Keratinocyte (primary cell): ENCODE data around the gene NTF4. TPM values are rescaled to one million over a fixed set of nuclear protein-coding genes. Genes with fewer than 3 reads are reported as not detected.

ENCODE experiments used
- DNase-seq: peaks from one replicate; pipeline ENCODE4 v3.0.0-alpha.2; 2011; ENCODE audit warnings: low read depth, missing footprints, low spot score
- FAIRE-seq: peaks from 2 replicates; lab custom pipeline; 2011; peaks lifted over from hg19 to GRCh38; lab: Jason Lieb, UNC
- H2AFZ ChIP-seq: 2 replicates; pipeline ENCODE4 v1.6.0; 2012; ENCODE audit warnings: low read length, control low read depth, inconsistent platforms; ENCODE audit not compliant: control insufficient read depth
- H3K27ac ChIP-seq: 2 replicates; pipeline ENCODE4 v1.5.1; 2011; ENCODE audit warnings: low read length; ENCODE audit not compliant: control insufficient read depth, insufficient read depth
- H3K27me3 ChIP-seq: 3 replicates; pipeline ENCODE4 v1.6.0; 2011; ENCODE audit warnings: low read length; ENCODE audit not compliant: control insufficient read depth, insufficient read depth; ENCODE audit errors: extremely low read depth
- H3K36me3 ChIP-seq, 2 experiments: 2 replicates in 1 of 2; 3 replicates in 1 of 2; pipeline ENCODE4 v1.5.1; 2011; ENCODE audit warnings: low read length in 2 of 2, mild to moderate bottlenecking in 1 of 2; ENCODE audit not compliant: control insufficient read depth in 2 of 2, insufficient read depth in 2 of 2; ENCODE audit errors: extremely low read depth in 1 of 2
- H3K4me1 ChIP-seq: 3 replicates; pipeline ENCODE4 v1.5.1; 2011; ENCODE audit warnings: low read length; ENCODE audit not compliant: control insufficient read depth, insufficient read depth; ENCODE audit errors: extremely low read depth
- H3K4me2 ChIP-seq: 3 replicates; pipeline ENCODE4 v1.6.0; 2011; ENCODE audit warnings: low read depth, low read length; ENCODE audit not compliant: control insufficient read depth, insufficient read depth; ENCODE audit errors: extremely low read depth
- H3K4me3 ChIP-seq, 3 experiments: fragments of 200-600 bp in 1 of 3; sonication (generic) in 1 of 3; 2 replicates in 2 of 3; 3 replicates in 1 of 3; pipeline ENCODE4 v1.5.1; 2011 to 2016; ENCODE audit warnings: low read length in 3 of 3, mild to moderate bottlenecking in 3 of 3, control low read depth in 2 of 3, inconsistent platforms in 1 of 3, low read depth in 1 of 3, mixed read lengths in 1 of 3, mixed run types in 1 of 3, moderate library complexity in 1 of 3; ENCODE audit not compliant: control insufficient read depth in 2 of 3, insufficient read depth in 2 of 3; ENCODE audit errors: extremely low read depth in 1 of 3
- H3K79me2 ChIP-seq: 2 replicates; pipeline ENCODE4 v1.6.0; 2012; ENCODE audit warnings: low read length; ENCODE audit not compliant: control insufficient read depth, insufficient read depth
- H3K9ac ChIP-seq: 3 replicates; pipeline ENCODE4 v1.6.0; 2011; ENCODE audit warnings: low read length; ENCODE audit not compliant: control insufficient read depth, insufficient read depth; ENCODE audit errors: extremely low read depth
- H3K9me1 ChIP-seq: 3 replicates; pipeline ENCODE4 v1.6.0; 2011; ENCODE audit warnings: low read length; ENCODE audit not compliant: control insufficient read depth, insufficient read depth; ENCODE audit errors: extremely low read depth
- H3K9me3 ChIP-seq: 2 replicates; pipeline ENCODE4 v1.5.1; 2012; ENCODE audit warnings: low read depth, low read length; ENCODE audit not compliant: control insufficient read depth
- H4K20me1 ChIP-seq: 3 replicates; pipeline ENCODE4 v1.6.0; 2011; ENCODE audit warnings: low read length; ENCODE audit not compliant: control insufficient read depth, insufficient read depth; ENCODE audit errors: extremely low read depth
- CTCF ChIP-seq, 3 experiments: IDR thresholded peaks in 1 of 3; conservative IDR thresholded peaks in 1 of 3; optimal IDR thresholded peaks in 1 of 3; 2 replicates in 2 of 3; 3 replicates in 1 of 3; pipeline versions ENCODE3 to v1.5.1; 2011; ENCODE audit warnings: low read length in 3 of 3, mild to moderate bottlenecking in 3 of 3, moderate library complexity in 2 of 3, control low read depth in 1 of 3, inconsistent platforms in 1 of 3; ENCODE audit not compliant: insufficient read depth in 2 of 3; ENCODE audit errors: extremely low read depth in 1 of 3
- EZH2 ChIP-seq: IDR thresholded peaks from one replicate; pipeline ENCODE4 v1.6.1; 2012; ENCODE audit warnings: inconsistent platforms, mild to moderate bottlenecking, low read length, moderate library complexity
- dilution Hi-C: fragments of 300-500 bp; cut with MboI; formaldehyde crosslinking; loops from one replicate; pipeline ENCODE4 v1.7.0; 2020; ENCODE audit warnings: low sequenced_read_pairs; ENCODE audit not compliant: extremely low pct_ligation_motif_present
- polyA plus RNA-seq, 5 experiments: library from polyadenylated mRNA; depleted of rRNA in 3 of 5; stranded (reverse) in 3 of 5; stranded (forward) in 1 of 5; unstranded in 1 of 5; fragments of >200 nt; gene quantifications; 1 replicate in 1 of 5; 2 replicates in 3 of 5; 3 replicates in 1 of 5; pipeline versions ENCODE4 v1.2.1 to v1.2.3, GENCODE V29; 2011 to 2012; ENCODE audit warnings: missing spikeins in 2 of 5, low read depth in 1 of 5, low replicate concordance in 1 of 5

Gene NTF4
- polyA plus RNA-seq, 1 donor (not counting 4 experiments of a cell fraction or from before 2014, with no cell fraction given) = 8.3 TPM

DNA sequence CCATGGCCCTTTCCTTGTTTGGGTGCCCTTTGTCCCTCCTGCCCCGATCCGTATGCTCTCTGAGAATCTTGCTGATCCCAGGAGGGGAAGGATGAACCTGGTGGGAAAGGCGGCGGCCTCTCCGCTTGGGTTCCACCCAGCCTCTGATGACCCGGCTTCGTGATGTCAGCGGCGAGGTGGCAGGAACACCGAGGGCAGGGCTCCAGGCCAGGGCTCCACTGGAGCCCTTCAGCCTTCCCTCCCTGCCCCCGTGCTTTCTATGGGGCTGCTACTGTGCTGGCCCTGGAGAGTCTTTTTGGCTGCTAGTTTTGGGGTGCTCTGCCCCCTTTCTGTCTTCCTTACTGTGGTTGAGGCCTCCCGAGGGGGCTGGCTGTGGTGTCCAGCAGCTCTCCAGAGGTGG lies 37.7 kb upstream of the NTF4 start:
- Histone ChIP-seq H3K36me3 (peaks cover 49 to 51% of the 10 kb centered on the region in 2 experiments), H3K4me2 (no peak overlapping the region), H2AFZ (no peak overlapping the region), H3K9ac (no peak overlapping the region), H3K9me3 (no peaks in the 10 kb centered on the region), H4K20me1 (peaks cover 34% of the 10 kb centered on the region), H3K27ac (no peak overlapping the region), H3K9me1 (no peaks in the 10 kb centered on the region), H3K4me3 (no peak overlapping the region), H3K79me2 (peaks cover 37% of the 10 kb centered on the region), H3K4me1 (peaks cover 2% of the 10 kb centered on the region), H3K27me3 (no peaks in the 10 kb centered on the region)
- dilution Hi-C loops = no loop called here
- DNase-seq (no peak), FAIRE-seq (no peak)
- no peak for TF ChIP-seq CTCF (optimal IDR thresholded peaks at IDR 0.05 in 1 of 3, IDR thresholded peaks at IDR 0.05 in 1 of 3, conservative IDR thresholded peaks at IDR 0.05 in 1 of 3; ENCODE audit: extremely low read depth in 1 of 3, insufficient read depth in 2 of 3, low read length in 3 of 3)
- no peak for TF ChIP-seq EZH2

DNA sequence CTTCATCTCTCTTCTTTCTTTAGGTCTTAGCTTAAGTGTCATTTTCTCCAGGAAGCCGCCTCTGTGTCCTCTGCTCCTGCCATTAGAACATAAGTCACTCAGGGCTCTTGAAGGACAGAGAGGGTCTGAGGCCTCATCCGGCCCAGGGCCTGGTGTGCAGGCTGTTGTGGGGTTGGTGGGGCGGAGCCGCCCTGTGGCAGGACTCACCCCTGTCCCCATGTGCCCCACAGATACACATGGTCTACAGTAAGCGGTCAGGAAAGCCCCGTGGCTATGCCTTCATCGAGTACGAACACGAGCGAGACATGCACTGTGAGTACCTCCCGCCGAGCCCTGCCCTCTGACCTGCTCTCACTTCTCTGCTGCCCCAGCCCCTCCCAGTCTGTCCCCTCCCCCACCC lies 36.5 kb upstream of the NTF4 start:
- dilution Hi-C loops = no loop called here
- no peak for TF ChIP-seq EZH2
- no peak overlapping the region for H2AFZ ChIP-seq
- peaks cover 39 to 47% of the 10 kb centered on the region in 2 experiments for H3K36me3 ChIP-seq
- FAIRE-seq (no peak), DNase-seq (no peak)
- no peaks in the 10 kb centered on the region for H3K9me3 ChIP-seq
- H3K4me2 ChIP-seq = no peak overlapping the region
- H4K20me1 ChIP-seq = peaks cover 23% of the 10 kb centered on the region
- no peaks in the 10 kb centered on the region for H3K9me1 ChIP-seq
- H3K27ac ChIP-seq = no peak overlapping the region
- H3K79me2 ChIP-seq = peaks cover 34% of the 10 kb centered on the region
- H3K9ac ChIP-seq = no peak overlapping the region
- H3K4me1 ChIP-seq = no peaks in the 10 kb centered on the region
- H3K4me3 ChIP-seq = no peak overlapping the region
- H3K27me3 ChIP-seq = no peaks in the 10 kb centered on the region

- Histone ChIP-seq H3K9ac (no peak overlapping the region), H4K20me1 (peaks cover 24% of the 10 kb centered on the region), H3K27ac (no peak overlapping the region), H3K9me3 (no peaks in the 10 kb centered on the region), H3K36me3 (peaks cover 38 to 41% of the 10 kb centered on the region in 2 experiments), H3K79me2 (peaks cover 54% of the 10 kb centered on the region), H3K4me3 (no peak overlapping the region), H3K27me3 (no peaks in the 10 kb centered on the region), H3K4me1 (no peaks in the 10 kb centered on the region), H2AFZ (no peak overlapping the region), H3K9me1 (no peaks in the 10 kb centered on the region), H3K4me2 (no peak overlapping the region)
- no peak for DNase-seq
- dilution Hi-C loops = no loop called here
- FAIRE-seq = no peak
- no peak for TF ChIP-seq CTCF (optimal IDR thresholded peaks at IDR 0.05 in 1 of 3, IDR thresholded peaks at IDR 0.05 in 1 of 3, conservative IDR thresholded peaks at IDR 0.05 in 1 of 3; ENCODE audit: extremely low read depth in 1 of 3, insufficient read depth in 2 of 3, low read length in 3 of 3)
- TF ChIP-seq EZH2 = no peak
Observed at GRCh38 chr19:49098795-49099194, 34.2 kb upstream of the NTF4 start.
